ENCODE results near the gene SPTBN1.

SPTBN1 gene

DNA sequence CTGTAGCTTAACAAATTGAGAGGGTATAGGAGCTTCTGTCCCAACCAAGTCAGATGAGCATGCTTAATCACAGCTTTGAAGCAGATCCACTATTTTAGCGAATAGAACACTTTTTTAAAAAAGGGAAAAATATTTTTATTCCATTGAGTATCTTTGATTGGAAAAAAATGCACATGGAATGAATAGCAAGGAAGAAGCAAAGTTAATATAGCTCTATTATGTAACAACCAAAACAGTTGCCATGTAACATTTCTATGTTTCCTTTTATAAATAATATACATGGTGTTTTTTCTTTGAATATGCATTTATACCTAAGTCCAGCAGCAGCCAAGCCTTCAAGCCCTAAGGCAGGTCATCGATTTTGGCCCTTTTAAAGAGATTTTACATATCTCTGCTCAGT is 21.4 kb upstream of the SPTBN1 start:
- DNase-seq = no peak

DNA sequence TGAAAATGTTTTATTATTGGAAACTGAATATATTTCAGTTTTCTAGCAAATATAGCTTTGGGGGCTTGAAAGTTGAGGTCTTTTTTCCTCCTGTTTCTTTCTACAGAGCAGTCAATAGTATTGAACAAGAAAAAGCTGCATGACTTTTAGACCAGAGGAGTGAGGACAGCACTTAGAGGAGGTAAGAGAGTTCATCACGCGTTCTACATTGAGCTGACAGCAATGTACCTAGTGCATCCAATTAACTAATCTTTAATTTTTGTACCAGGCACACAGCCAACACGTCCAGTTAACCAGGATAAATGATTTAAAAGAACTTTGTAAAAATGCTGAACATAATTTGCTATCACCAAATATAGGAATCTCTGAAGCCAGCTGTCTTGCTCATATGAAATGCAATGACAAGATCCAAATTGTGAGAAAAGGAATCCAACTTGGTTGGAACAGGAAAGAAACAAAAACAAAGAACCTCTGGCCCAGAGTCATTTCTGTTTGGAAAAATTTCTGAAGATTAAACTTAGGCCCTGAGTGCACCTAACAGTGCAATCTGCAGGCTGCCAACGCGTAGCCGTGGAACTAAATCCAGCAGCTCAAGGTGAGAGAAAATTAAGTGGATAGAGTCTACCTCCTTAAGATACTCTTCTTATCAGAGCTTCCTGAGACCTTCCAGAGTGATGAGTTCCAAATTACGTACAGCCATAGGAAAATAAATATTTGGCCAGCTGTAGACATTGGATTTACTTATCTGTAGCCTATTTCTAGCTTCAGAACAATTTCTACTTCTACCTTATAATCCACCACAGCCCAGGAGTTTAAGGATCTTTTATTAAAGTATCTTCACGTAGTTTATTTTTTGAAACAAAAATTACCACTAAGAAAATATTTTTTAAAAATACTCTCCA is 20.6 kb upstream of the SPTBN1 start:
- no peak for DNase-seq

DNA sequence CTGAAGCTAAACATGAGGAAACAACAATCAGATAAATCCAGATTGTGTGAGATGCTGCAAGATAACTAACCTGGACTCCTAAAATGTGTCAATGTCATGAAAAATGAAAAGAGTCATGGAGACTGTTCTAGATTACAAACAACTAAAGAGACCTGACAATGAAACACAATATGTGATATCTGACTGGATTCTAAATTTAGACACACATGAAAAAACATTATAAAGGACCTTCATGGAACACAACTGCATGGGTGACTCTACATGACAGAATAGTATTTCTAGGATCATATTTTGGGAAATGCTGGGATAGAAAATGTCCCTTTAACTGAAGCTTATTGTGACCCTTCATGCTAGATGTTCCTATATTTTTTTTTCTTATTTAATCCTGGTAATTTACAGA is 18.5 kb upstream of the SPTBN1 start:
- no peak for DNase-seq

- DNase-seq = no peak
These were observed 17.9 kb upstream of the SPTBN1 start for GRCh38 chr2:54438271-54438670.

DNA sequence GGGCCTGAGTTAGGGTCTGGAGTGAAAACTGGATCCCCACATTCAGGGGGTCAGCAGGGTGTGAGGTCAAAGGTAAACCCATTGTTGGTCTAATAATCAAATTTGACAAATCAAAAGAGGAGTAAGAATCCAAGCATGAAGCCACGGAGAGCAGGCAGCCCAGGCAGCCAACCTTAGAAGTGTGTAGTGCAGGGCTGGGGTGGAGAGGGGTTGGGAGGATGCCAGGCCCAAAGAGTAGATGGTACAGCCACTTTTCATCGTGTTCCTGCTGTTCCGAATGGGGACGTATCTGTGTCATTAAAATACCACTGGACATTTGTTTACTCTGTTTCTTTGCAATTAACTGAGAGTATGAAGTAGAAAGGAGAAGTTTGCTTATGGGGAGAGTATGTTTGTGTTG is 16.5 kb upstream of the SPTBN1 start:
- DNase-seq = no peak

DNA sequence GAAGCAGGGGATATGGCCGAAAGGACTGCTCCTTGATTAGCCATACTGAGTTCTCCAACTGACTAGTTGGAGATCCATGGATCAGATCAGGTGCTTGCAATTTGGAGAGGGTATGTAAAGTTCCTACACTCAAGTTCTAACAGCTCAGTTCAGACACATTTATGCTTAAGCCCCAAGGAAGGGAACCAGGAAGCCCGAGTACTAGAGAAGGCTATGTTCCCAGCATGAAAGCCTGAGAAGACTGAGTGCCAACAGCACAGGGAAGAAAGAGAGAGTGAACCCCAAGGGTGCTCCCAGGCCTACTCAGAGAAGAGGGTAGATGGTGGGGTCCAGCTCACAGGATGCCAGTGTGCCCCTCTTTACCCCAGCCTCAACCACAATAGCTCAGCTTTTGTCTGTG is 16.1 kb upstream of the SPTBN1 start:
- no peak for DNase-seq

- DNase-seq = no peak
These were observed 11.6 kb upstream of the SPTBN1 start for GRCh38 chr2:54444503-54444902.

- no peak for DNase-seq
These were observed 10.0 kb upstream of the SPTBN1 start for GRCh38 chr2:54446122-54446521.

GRCh38 chr2:54446625-54447024 is 9.5 kb upstream of the SPTBN1 start:
- DNase-seq = no peak

GRCh38 chr2:54454548-54455130 is 1.5 kb upstream of the SPTBN1 start:
- no peak for DNase-seq

DNA sequence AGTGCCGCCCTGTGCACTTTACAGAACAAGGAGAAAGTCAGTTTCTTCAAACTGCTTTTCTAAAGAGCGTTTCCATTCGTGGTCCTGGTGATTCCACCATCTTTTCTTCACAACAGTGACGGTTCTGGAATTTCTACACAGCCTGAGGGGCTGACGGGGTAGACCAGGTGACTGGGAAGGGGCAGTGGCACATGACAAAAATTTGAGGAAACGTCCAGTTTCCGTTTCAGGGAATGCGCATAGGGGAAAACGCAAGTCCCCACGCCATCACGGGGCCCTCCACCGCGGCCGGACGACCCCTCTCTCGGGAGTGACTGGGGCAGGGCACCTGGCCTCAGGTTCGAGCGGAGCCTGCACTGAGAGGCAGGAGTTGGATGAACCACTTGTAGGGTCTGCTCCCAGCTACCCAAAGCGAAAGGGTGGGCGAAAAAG is 980 bp upstream of the SPTBN1 start:
- DNase-seq = no peak

DNA sequence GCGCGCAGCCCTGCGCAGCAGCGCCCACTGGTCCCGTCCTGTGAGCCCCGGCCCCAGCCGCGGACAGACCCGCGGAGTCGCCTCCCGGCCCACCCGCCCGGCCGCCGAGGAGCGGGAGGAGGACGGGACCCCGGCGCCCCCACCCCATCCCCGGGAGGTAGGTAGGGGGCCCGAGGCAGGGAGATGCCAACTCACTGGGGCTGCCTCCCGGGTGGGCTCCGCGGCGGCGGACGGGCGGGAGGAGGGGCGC is 160 bp downstream of the SPTBN1 start:
- no peak for DNase-seq

DNA sequence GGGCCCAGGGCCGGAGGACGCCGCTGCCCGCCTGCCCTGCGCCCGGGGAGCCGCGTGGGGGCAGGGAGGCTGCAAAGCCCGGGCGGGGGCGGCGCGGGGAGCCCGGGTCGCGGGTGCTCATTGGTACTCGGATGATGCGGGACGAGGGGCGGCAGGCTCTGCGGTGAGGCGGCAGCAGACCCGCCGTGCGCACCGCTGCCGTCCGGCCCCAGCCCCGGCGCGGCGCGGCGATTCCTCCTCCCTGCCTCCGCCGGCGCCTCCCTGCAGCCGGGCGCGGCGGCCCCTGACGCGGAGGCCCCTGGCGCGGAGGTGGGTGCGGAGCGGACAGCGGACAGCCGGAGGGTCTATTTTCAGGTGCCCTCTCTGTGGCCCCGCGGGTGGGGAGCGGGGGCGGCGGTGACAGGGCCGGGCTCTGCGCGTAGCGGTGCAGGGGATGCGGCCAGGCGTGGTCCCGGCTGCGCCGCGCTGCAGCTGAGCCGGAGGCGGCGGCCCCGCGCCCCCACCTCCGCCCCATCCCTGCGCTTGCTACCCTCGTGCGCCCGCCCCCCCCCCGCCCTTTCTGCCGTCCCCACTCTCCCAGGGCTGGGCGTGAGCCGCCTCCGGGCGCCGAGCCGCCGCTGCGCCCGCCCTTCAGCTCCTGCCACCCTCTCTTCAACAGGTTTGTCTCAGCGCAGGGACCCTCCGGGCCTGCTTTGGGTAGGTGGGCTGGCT is 640 bp downstream of the SPTBN1 start:
- no peak for DNase-seq

DNA sequence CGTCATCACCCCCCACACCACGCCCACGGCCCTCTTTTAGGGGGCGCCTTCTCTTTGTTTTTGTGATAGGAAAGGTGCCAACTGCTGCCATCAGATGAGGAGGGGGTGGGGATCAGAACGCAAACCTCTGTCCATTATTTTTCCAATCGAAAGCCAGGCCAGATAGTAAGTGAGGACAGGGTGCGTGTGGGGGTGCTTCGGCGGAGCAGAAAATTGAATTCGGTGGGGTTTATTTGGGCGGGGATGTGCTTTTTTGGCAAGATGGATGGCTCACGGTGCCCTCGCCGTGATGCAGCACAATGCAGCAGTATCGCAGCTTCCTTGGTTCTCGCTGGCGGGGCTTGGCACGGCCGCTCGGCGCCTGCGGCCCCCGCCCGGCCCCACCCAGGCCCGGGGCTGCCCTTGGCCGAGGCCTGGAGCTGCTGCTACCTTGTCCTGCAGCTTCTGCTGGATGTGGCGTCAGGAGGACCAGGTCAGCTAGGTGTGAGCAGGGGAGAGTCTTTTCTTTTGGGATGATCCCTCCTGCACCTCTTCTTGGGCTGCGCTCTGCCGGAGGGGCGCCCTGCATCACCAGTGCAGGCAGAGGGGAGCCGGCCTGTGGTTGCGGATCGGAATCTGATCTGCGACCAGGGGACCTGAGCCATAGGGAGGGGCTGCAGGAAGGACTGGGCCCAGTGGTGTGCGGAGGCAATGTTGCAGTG is 1.3 kb downstream of the SPTBN1 start:
- DNase-seq = no peak

DNA sequence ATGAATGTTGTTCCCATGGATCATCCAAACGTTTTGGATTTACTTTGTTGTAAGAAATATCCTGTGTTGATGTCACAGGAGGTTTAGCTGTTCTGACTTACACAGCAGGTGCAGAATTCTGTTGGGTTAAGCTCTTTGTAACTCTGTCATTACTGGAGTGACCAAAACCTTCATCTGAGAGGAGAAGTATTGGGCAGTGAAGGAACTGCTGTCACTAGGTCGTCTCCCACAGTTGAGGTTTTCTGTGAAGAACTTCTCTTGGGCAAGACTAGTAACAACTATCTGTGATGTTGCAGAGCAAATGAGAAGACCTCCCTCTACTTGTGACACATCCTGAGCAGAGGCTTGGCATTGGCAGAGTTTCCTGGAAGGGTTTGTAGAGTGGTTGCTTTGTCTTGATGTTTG is 2.9 kb downstream of the SPTBN1 start:
- DNase-seq = no peak

DNA sequence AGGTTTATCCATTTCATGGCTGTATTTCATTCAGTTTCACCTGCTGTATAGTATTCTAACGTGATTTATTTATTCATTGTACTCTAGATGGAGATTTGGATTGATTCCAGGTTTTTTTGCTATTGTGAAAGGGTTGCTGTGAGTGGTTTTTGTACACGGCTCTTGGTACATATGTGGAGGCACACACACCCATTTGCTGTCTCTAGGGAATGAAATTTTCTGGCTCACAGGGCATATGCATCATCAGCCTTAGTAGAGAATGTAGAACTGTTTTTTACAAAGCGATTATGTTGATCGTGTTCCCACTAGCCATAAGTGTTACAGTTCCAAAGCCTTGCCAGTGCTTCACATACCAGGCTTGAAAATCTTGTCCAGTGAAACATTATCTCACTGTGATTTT is 5.1 kb downstream of the SPTBN1 start:
- no peak for DNase-seq

GRCh38 chr2:54464341-54464740 is 8.2 kb downstream of the SPTBN1 start:
- DNase-seq = no peak

DNA sequence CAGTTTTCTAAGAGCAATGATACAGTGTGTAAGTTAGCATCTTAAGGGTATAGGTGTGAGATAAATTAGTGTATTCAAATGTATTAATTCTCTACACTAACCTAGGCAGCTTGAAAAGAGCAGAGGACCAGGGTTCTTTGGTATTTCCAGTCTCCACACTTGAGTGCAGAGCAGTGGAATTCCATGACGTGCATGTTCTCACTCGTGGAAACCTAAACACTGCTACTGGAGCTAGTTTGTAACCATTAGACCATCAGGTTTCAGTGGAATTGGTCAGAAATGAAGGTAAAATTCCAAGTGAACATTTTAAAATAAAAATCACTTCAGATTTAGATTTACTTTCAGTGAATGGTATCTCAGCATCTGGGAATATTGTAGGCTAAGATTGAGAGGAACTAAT is 9.0 kb downstream of the SPTBN1 start:
- no peak for DNase-seq

DNA sequence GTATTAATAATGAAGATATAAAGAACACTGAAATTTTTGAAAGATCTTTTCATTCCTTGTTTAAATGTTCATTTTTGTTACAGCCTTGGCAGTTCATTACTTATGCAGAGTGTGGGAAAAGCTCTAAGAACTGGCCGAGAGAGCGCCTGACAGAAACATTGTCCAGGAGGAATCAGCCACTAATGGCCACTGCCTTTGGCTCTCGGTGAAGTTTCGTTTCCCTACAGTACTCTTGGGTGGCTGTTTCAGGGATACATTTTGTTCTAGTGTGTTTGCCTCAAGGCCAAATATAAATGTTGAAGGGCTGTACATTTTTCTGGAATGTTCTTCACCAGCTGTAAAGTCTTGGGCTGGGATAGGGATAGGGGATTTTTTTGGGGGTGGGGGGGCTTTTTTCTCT is 10.7 kb downstream of the SPTBN1 start:
- DNase-seq = no peak

DNA sequence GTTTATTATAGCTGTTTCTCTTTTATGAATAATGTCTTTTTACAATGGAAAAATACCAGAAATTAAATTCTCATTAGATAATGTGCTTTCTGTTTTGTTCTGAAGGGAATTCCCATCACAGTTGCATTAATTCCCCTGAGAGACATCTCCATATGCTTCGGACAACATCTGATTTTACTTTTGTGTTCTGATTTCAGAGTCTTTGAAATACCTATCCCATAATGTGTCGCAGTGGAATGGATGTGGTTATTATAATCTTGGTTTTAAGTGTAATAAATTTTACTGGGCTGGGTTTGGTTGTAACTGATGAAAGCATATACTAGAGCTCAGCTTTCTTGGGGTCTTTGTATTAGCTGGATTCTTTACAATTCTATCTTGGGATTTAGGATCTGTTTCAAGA is 12.5 kb downstream of the SPTBN1 start:
- no peak for DNase-seq

- DNase-seq = no peak
These were observed 13.4 kb downstream of the SPTBN1 start for GRCh38 chr2:54469484-54470053.

DNA sequence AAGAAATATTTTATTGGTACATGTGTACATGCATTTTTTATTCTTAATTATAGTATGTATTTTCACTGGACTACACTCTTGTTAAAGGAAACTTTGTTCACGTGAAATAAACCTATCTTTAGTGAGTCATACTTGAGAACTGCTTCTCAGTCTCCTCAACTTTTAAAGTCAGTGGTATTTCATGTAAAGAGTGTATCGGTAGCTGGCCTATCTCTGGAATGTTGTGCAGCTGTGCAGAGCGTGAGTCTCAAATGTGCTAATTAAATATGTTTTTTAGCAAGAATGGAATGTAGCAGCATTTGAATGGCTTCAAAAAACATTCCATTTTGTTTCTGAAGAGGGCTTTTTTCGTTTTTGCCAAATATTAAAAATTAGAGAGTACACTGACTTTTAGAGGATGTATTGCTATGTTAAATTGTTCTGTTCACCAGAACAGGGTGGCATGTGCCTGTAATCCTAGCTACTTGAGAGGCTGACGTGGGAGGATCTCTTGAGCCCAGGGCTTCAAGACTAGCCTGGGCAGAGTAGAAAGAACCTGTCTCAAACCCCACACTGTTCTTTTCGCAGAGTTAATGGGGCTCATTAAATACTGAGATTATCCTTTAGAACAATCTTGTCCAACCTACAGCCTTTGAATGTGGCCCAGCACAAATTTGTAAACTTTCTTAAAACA is 14.3 kb downstream of the SPTBN1 start:
- DNase-seq = no peak

GRCh38 chr2:54471221-54471711 is 15.1 kb downstream of the SPTBN1 start:
- no peak for DNase-seq
